OCI-LY1 (cell line): ENCODE data around the gene ERBB4.

Experiments
- CTCF ChIP-seq: fragments of 200-600 bp; sonication (generic), shearing (Covaris generic); IDR thresholded peaks from 2 replicates; pipeline ENCODE4 v1.5.1; 2017; ENCODE audit warnings: mild to moderate bottlenecking, antibody characterized with exemption, low read length, moderate library complexity, mixed read lengths
- EZH2 ChIP-seq: fragments of 200-600 bp; sonication (generic), shearing (Covaris generic); IDR thresholded peaks from 2 replicates; pipeline ENCODE4 v1.8.0; 2017; ENCODE audit warnings: borderline replicate concordance, mixed run types, mild to moderate bottlenecking, antibody characterized with exemption, low read length, moderate library complexity, mixed read lengths

DNA sequence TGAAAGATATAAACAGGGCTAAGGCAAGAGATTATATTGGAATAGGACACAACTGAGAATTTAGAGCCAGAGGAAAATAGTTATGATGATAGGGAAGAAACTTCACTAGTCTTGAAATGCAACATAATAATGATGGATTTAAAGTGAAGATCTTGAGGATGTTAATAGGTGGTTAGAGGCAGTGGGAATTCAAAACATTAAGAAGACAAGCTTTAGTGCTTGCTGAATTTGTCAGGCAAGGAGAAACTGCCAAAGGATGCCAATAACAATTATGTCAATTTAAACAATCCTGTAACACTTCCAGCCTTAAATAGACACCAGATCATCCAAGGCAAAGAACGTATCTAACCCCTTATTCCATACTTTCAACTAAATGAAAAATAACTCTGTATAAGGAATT lies 330.1 kb downstream of the ERBB4 start:
- TF ChIP-seq CTCF (no peak), EZH2 (no peak)
